GM19025 (cell line): ENCODE data around the gene EPAS1.

ENCODE experiments used
- ATAC-seq: cut with Tn5 transposase; IDR thresholded peaks from one replicate; pipeline ENCODE4 v1.9.1; 2021; ENCODE audit warnings: mild to moderate bottlenecking, low read depth, moderate library complexity; ENCODE audit not compliant: unreplicated experiment

EPAS1 gene

DNA sequence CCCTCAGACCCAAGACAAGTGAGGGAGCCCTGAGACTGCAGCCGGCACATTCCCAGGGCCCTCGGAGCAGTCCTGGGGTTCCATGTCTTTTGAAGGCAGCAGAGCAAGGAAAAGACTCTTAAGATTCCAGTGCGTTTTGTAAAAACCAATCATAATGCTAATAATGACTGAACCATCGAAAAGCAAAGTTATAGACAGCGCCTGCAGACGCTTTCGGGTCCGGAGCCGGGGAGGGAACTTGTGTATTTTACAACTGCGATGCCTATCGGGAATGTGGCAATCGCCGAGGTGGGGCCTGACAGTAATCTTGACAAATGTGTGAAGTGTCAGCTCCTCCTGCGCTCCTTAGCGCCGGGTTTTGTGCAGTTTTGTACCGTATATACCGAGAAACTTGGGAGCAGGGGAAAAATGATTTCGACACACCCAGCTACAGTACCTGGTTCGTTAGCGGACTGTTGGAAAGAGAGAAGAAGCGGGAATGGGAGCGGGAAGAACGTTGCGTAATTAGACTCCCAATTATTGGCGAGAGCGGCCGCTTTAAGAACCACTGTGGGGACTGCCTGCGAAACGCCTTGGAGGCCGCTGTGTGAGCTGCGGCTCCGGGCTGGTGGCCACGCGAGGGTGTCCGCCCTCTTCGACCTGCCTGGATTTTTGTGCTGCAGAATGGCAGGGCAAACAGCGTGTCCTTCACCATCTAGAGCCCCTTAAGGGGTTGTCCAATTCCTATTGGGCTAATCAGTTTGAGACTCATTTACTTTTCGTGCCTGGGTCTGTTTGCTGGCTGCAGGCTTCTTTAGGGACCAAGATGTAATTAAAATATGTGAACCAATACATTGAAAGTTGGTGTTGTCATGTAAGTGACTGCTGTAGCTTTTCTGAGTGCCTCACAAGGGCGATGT, 2.4 kb downstream of the EPAS1 start:
- no peak for ATAC-seq

GRCh38 chr2:46300406-46300832, 3.2 kb downstream of the EPAS1 start:
- ATAC-seq = no peak

GRCh38 chr2:46302005-46302695, 4.9 kb downstream of the EPAS1 start:
- ATAC-seq = no peak

GRCh38 chr2:46303233-46303632, 6.0 kb downstream of the EPAS1 start:
- ATAC-seq = no peak

GRCh38 chr2:46303822-46304221, 6.6 kb downstream of the EPAS1 start:
- ATAC-seq = no peak

DNA sequence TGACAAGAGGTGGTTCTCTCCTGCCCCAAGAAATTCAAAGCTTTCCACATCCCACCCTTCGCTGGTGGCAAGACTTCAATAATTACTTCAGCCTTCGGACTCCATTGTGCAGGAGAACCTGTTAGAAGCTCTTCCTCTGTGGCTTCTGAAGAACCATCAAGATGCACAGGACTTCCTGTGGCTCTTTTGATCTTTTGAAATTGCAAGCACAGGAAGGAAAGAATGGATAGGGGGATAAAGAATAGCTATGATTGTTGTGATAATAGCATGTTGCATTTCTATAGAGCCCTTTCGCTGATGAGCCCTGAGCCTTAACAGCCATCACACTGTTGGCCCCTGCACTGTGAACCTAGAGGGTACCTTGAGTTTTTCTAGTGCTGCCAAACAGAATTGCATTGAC, 7.4 kb downstream of the EPAS1 start:
- no peak for ATAC-seq

- ATAC-seq = no peak
Measured at GRCh38 chr2:46305187-46305586, 8.0 kb downstream of the EPAS1 start.

GRCh38 chr2:46305767-46306166, 8.6 kb downstream of the EPAS1 start:
- no peak for ATAC-seq

DNA sequence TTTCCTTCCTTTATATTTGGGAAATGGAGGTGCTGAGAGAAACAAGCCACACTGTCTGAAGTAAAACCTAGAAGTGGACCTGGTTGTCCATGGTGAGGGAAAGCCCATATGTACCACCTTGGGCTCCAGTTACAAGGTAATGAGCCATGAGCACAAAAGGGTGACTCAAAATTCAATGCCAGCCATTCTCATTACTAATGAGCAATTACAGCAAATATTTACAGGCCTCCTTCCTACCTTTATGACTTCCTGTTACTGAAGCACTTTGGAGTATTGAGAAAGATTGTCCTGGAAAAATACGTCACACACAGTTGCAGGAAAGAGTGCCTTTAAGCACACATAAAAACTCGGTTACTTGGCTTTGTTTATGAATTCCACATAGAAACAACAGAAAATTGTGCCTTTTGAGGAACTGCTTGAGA, 9.1 kb downstream of the EPAS1 start:
- ATAC-seq = no peak

- no peak for ATAC-seq
Measured at GRCh38 chr2:46306988-46307655, 9.9 kb downstream of the EPAS1 start.

- no peak for ATAC-seq
Measured at GRCh38 chr2:46308081-46308480, 10.9 kb downstream of the EPAS1 start.

- ATAC-seq = no peak
Measured at GRCh38 chr2:46308629-46309028, 11.4 kb downstream of the EPAS1 start.

DNA sequence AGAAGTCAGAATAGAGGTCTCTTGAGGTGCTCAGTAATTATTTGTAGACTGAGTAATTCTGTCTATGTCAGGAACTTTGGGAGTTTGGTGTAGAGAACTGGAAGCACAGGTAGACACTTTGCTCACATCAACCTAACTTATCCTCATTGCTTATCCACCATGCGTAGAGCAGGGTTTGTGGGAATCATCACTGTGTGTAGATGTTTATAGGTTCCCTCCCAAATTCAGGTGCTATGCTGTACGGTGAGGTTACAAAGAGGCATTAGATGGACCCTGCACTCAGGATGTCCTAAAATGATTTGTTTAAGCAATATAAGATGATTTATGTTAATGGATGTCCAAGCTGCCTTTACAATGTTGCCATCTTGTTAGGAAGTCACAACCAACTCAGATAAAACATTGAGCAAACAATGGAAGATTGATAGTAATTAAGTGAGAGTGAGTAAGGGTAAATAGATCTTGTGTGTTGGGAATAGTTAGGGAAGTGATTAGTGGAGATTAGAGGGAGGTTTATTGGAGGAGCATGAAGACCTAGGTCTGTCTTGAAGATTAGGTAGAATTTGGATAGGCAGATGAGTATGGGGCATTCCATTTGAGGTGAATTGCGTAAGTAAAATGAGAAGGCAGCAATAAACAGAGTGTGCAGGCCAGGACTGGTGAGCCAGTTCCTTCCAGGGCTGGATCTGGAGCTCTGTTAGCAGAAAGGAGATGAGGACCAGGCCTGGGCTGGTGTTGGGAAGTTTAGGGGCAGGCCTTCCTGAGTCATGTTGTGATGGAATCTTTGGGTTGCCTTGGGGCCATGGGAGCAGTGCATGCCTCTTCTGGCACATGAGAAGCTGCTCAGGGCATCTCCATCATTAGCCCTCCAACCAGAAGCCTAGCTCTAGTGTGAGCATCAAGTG, 12.1 kb downstream of the EPAS1 start:
- ATAC-seq = no peak

DNA sequence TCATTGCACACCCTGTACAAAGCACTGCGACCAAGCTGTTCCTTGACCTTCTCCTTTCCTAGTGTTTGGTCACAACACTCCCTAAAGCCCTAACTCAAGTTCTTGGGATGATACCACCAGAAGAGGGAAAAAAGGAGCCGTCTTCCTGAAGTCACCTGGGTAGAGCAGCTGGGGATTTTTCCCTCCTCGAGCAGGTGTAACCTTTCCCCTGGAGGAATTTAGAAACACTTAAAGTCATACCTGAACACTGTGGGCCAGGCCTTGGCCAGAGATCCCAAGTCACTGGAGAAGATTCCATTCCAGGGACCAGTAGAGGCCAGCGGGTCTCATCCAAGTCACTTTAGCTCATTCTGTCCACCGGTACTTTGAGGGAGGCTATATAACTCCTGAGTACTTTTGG, 13.2 kb downstream of the EPAS1 start:
- no peak for ATAC-seq

- ATAC-seq = no peak
Measured at GRCh38 chr2:46311651-46312223, 14.5 kb downstream of the EPAS1 start.

- ATAC-seq = no peak
Measured at GRCh38 chr2:46313063-46313462, 15.9 kb downstream of the EPAS1 start.

- ATAC-seq = no peak
Measured at GRCh38 chr2:46314065-46314835, 17.0 kb downstream of the EPAS1 start.

DNA sequence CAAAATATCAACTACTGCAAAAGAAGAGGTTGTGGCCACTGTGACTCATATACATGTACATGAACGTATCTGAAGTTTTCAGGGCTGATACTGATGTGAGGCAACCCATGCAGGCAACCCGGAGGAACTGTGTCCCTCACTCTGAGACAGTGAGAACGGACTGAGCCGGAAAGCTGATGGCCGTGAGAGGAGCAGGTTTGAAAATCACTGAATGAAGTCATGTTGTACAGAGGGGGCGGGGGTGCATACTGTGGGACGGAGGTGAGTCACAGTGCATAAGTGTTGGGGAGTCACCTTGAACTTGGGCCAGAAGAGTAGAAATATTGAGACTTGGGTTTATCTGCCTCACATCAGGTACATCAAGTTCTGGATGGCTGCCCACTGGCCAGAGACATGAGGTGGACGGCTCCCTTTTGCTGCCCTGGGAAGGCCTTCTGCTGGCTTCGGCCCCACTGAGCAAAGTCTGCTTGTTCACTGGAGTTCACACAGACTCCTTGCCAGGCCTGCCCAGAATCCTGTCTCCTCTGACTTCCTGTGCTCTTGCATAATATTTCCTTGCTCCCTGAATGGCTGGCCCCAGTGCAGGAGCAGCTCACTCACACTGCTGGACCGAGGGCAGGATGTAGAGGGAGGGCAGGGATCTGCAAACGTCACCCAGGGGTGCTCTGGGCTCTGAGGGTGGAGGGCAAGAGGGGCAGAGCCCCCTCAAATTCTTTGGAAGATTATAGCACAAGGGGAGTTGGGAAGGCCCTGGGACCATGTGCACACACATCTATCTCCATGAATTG, 18.1 kb downstream of the EPAS1 start:
- ATAC-seq = no peak
